Gastroesophageal sphincter (tissue), 4 donors: Measurements from ENCODE around the gene ZNF587B. TPM values are rescaled to one million over a fixed set of nuclear protein-coding genes. Genes with fewer than 3 reads are reported as not detected.
"Not testable (repeated sequence)": the region's sequence is repeated elsewhere in the genome, so short reads cannot be mapped to it uniquely, and the experiment has no call there.

Experiments
- ATAC-seq: fragments of 150-250 bp; one replicate; pipeline ENCODE4 v1.9.1; 2016; ENCODE audit warnings: mild to moderate bottlenecking, moderate library complexity
- H3K27ac ChIP-seq, 4 donors: fragments of 200-600 bp; sonication (generic) in 3 of 4; 1 replicate in 3 of 4; 2 replicates in 1 of 4; pipeline ENCODE4 v1.5.1; 2016 to 2019
- H3K27me3 ChIP-seq: fragments of 200-600 bp; sonication (generic); one replicate; pipeline ENCODE4 v1.5.1; 2019
- H3K36me3 ChIP-seq, 2 donors: fragments of 200-600 bp; sonication (generic); one replicate each; pipeline ENCODE4 v1.5.1; 2019; ENCODE audit warnings: control low read depth in 1 of 2
- H3K4me1 ChIP-seq, 3 donors: fragments of 200-600 bp; sonication (generic); 1 replicate in 2 of 3; 2 replicates in 1 of 3; pipeline ENCODE4 v1.5.1; 2016 to 2019; ENCODE audit warnings: control low read depth in 2 of 3
- H3K4me3 ChIP-seq, 2 donors: fragments of 200-600 bp; sonication (generic); one replicate each; pipeline ENCODE4 v1.5.1; 2019; ENCODE audit warnings: mild to moderate bottlenecking in 1 of 2, moderate library complexity in 1 of 2
- H3K9me3 ChIP-seq, 3 donors: fragments of 200-600 bp; sonication (generic); one replicate each; pipeline ENCODE4 v1.5.1; 2017 to 2019; ENCODE audit warnings: control low read depth in 2 of 3
- CTCF ChIP-seq, 4 experiments: fragments of 200-600 bp in 2 of 4; fragments of 450-650 bp in 2 of 4; sonication (generic) in 1 of 4; IDR thresholded peaks; one replicate each; pipeline ENCODE4 v1.5.1; 2017 to 2019; ENCODE audit warnings: antibody characterized with exemption in 4 of 4, mild to moderate bottlenecking in 2 of 4, moderate library complexity in 2 of 4
- EP300 ChIP-seq: sonication (generic); formaldehyde crosslinking; IDR thresholded peaks from one replicate; pipeline ENCODE4 v1.6.1; 2017; ENCODE audit warnings: antibody characterized with exemption, mild to moderate bottlenecking
- POLR2A ChIP-seq, 2 donors: fragments of 450-650 bp; IDR thresholded peaks; one replicate each; pipeline ENCODE4 v1.6.1; 2017; ENCODE audit warnings: antibody characterized with exemption in 2 of 2, mild to moderate bottlenecking in 2 of 2, moderate library complexity in 1 of 2
- POLR2AphosphoS5 ChIP-seq: sonication (generic); formaldehyde crosslinking; IDR thresholded peaks from one replicate; pipeline ENCODE4 v1.6.1; 2017; ENCODE audit warnings: antibody characterized with exemption
- WGBS, 2 donors: methylation state at CpG; one replicate each; pipeline ENCODE4 v1.1.5; 2018; ENCODE audit warnings: low coverage in 1 of 2; 5-methylcytosine and 5-hydroxymethylcytosine counted together
- total RNA-seq, 4 donors: library from RNA; depleted of rRNA; stranded (reverse); fragments of >200 nt; gene quantifications; one replicate each; pipeline ENCODE4 v1.1.0, GENCODE V29; 2016

Gene ZNF587B
- total RNA-seq, 4 donors from 2014 or later: 7.6 to 14.5 (median 10.7) TPM

GRCh38 chr19:57888560-57889231 lies 58.6 kb downstream of the ZNF587B start, which contains the start of gene ZNF814:
Gene ZNF814, minus strand, starts transcription at chr19:57889037. Its CDS starts 235 bp downstream, at chr19:57888802.
- peak; percentile 92 for ATAC-seq
- Histone ChIP-seq H3K4me3 (peak within 1 kb of the TSS; percentile 40 to 65), H3K9me3 (peaks cover 0 to 46% (median 0%) of the 10 kb centered on the region in 3 donors), H3K36me3 (peaks cover 0 to 27% of the 10 kb centered on the region in 2 donors), H3K27ac (peak within 1 kb of the TSS in 3 of 4 donors; percentile 74 to 80 (median 77)), H3K4me1 (peaks cover 0 to 21% (median 0%) of the 10 kb centered on the region in 3 donors), H3K27me3 (no peaks in the 10 kb centered on the region)
- TF ChIP-seq EP300: no peak
- TF ChIP-seq CTCF (IDR thresholded peaks at IDR 0.05): peak; percentile 28 to 66 (median 46)
- no peak for TF ChIP-seq POLR2A (IDR thresholded peaks at IDR 0.05)
- peak; percentile 13 for TF ChIP-seq POLR2AphosphoS5
- WGBS, 2 donors: 0% methylated on average over 1 to 3 of the region's 43 CpGs

- H3K4me3 ChIP-seq, H3K27ac ChIP-seq, H3K27me3 ChIP-seq, H3K36me3 ChIP-seq, ATAC-seq: not testable (repeated sequence)
- 33 to 64% methylated on average over 2 to 3 of the region's 3 CpGs for WGBS, 2 donors
- peaks cover 0 to 21% (median 0%) of the 10 kb centered on the region in 3 donors for H3K4me1 ChIP-seq
- peaks cover 0 to 31% (median 0%) of the 10 kb centered on the region in 3 donors for H3K9me3 ChIP-seq
Observed at GRCh38 chr19:57890706-57891105, 60.6 kb downstream of the ZNF587B start.

Other genes starting within 250 kb of the ZNF587B start
- gene ZIK1, start 246.2 kb upstream of the ZNF587B start, total RNA-seq: 10 to 100 TPM in 1 of 4 donors, 1 to 10 TPM in 3; 4.4 to 14.5 (median 6.4) TPM
- gene ZNF530, start 230.4 kb upstream of the ZNF587B start, total RNA-seq: 1 to 10 TPM; 1.4 to 6.3 (median 4.0) TPM
- 10 to 100 TPM; 23.4 to 33.1 (median 28.6) TPM for gene ZNF134, start 216.1 kb upstream of the ZNF587B start, total RNA-seq
- 10 to 100 TPM in 3 of 4 donors, 1 to 10 TPM in 1; 8.3 to 16.8 (median 15.3) TPM for gene ZNF211, start 197.1 kb upstream of the ZNF587B start, total RNA-seq
- not detected for gene ZSCAN4, start 161.4 kb upstream of the ZNF587B start, total RNA-seq
- 1 to 10 TPM; 4.4 to 7.3 (median 6.7) TPM for gene ZNF551, start 148.3 kb upstream of the ZNF587B start, total RNA-seq
- gene ZNF154, start 121.1 kb upstream of the ZNF587B start, total RNA-seq: 10 to 100 TPM in 1 of 4 donors, 1 to 10 TPM in 3; 3.8 to 12.6 (median 9.0) TPM
- gene ZNF671, start 102.7 kb upstream of the ZNF587B start, total RNA-seq: 10 to 100 TPM in 3 of 4 donors, 1 to 10 TPM in 1; 8.8 to 16.8 (median 11.7) TPM
- 10 to 100 TPM; 12.1 to 14.9 (median 13.3) TPM for gene ZNF776, start 83.5 kb upstream of the ZNF587B start, total RNA-seq
- 10 to 100 TPM; 12.8 to 20.7 (median 17.1) TPM for gene ZNF586, start 60.6 kb upstream of the ZNF587B start, total RNA-seq
- 1 to 10 TPM; 2.7 to 8.7 (median 4.5) TPM for gene ZNF552, start 15.4 kb upstream of the ZNF587B start, total RNA-seq
- 10 to 100 TPM in 3 of 4 donors, 1 to 10 TPM in 1; 9.3 to 47.5 (median 17.6) TPM for gene ZNF587, start 19.6 kb downstream of the ZNF587B start, total RNA-seq
- 10 to 100 TPM in 2 of 4 donors, 1 to 10 TPM in 2; 4.9 to 13.5 (median 9.6) TPM for gene ZNF814, start 58.7 kb downstream of the ZNF587B start, total RNA-seq
- 10 to 100 TPM; 13.9 to 29.3 (median 16.0) TPM for gene ZNF417, start 86.3 kb downstream of the ZNF587B start, total RNA-seq
- 10 to 100 TPM; 10.4 to 28.5 (median 13.9) TPM for gene ZNF418, start 105.1 kb downstream of the ZNF587B start, total RNA-seq
- 1 to 10 TPM; 4.2 to 8.6 (median 5.2) TPM for gene ZNF256, start 117.4 kb downstream of the ZNF587B start, total RNA-seq
- gene C19orf18, start 144.2 kb downstream of the ZNF587B start, total RNA-seq: 1 to 10 TPM in 1 of 4 donors, not detected in 3; 4.8 TPM
- 10 to 100 TPM in 3 of 4 donors, 1 to 10 TPM in 1; 6.0 to 49.0 (median 18.8) TPM for gene ZNF606, start 172.5 kb downstream of the ZNF587B start, total RNA-seq
- not detected for gene ZSCAN1, start 203.7 kb downstream of the ZNF587B start, total RNA-seq
- gene ZNF135, start 229.0 kb downstream of the ZNF587B start, total RNA-seq: 1 to 10 TPM; 5.8 to 9.0 (median 7.5) TPM